ENCODE measurements around the gene BFSP1. TPM values are rescaled to one million over a fixed set of nuclear protein-coding genes. Genes with fewer than 3 reads are reported as not detected.

Gene BFSP1
- total RNA-seq, result 2.3 and 7.5 TPM in 2 replicates

GRCh38 chr20:17530716-17531664, at the start of gene BFSP1:
BFSP1 (minus strand) TSS chr20:17531379; CDS start chr20:17531329, 50 bp downstream.
- DNase-seq (ENCODE audit: low read depth), result no peak

GRCh38 chr20:17580895-17581294, 49.7 kb upstream of the BFSP1 start:
- no peak for DNase-seq (ENCODE audit: low read depth)

- DNase-seq (ENCODE audit: low read depth), result no peak
These were observed 48.3 kb upstream of the BFSP1 start for GRCh38 chr20:17579369-17580039.

GRCh38 chr20:17576215-17576614, 45.0 kb upstream of the BFSP1 start:
- no peak for DNase-seq (ENCODE audit: low read depth)

- no peak for DNase-seq (ENCODE audit: low read depth)
These were observed 42.3 kb upstream of the BFSP1 start for GRCh38 chr20:17573463-17573862.

- peak; percentile 53 for DNase-seq (ENCODE audit: low read depth)
These were observed 41.0 kb upstream of the BFSP1 start for GRCh38 chr20:17572034-17572638.

GRCh38 chr20:17571153-17571527, 40.0 kb upstream of the BFSP1 start:
- DNase-seq (ENCODE audit: low read depth), result no peak

GRCh38 chr20:17570347-17571152, 39.4 kb upstream of the BFSP1 start:
- peak; percentile 42 for DNase-seq (ENCODE audit: low read depth)

GRCh38 chr20:17569616-17570346, 38.6 kb upstream of the BFSP1 start, which contains the start of gene DSTN:
DSTN (plus strand) TSS chr20:17570075; CDS start chr20:17570209, 134 bp downstream.
- DNase-seq (ENCODE audit: low read depth), result peak; percentile 80

- DNase-seq (ENCODE audit: low read depth), result peak; percentile 97
These were observed 37.9 kb upstream of the BFSP1 start for GRCh38 chr20:17568972-17569521.

- no peak for DNase-seq (ENCODE audit: low read depth)
These were observed 37.0 kb upstream of the BFSP1 start for GRCh38 chr20:17568045-17568788.

GRCh38 chr20:17566345-17566744, 35.2 kb upstream of the BFSP1 start:
- DNase-seq (ENCODE audit: low read depth), result no peak

GRCh38 chr20:17565169-17565845, 34.1 kb upstream of the BFSP1 start:
- DNase-seq (ENCODE audit: low read depth), result peak; percentile 96

- DNase-seq (ENCODE audit: low read depth), result peak; percentile 97
These were observed 31.7 kb upstream of the BFSP1 start for GRCh38 chr20:17562804-17563305.

- DNase-seq (ENCODE audit: low read depth), result no peak
These were observed 29.3 kb upstream of the BFSP1 start for GRCh38 chr20:17560344-17561074.

GRCh38 chr20:17559338-17559737, 28.2 kb upstream of the BFSP1 start:
- peak; percentile 47 for DNase-seq (ENCODE audit: low read depth)

GRCh38 chr20:17558941-17559304, 27.7 kb upstream of the BFSP1 start:
- no peak for DNase-seq (ENCODE audit: low read depth)
